Non-pigmented ciliary epithelial cell (primary cell): ENCODE measurements around the gene POFUT2.

Experiments
- DNase-seq: peaks from one replicate; pipeline ENCODE4 v3.0.0-alpha.2; 2010; ENCODE audit warnings: low read depth

Gene POFUT2

DNA sequence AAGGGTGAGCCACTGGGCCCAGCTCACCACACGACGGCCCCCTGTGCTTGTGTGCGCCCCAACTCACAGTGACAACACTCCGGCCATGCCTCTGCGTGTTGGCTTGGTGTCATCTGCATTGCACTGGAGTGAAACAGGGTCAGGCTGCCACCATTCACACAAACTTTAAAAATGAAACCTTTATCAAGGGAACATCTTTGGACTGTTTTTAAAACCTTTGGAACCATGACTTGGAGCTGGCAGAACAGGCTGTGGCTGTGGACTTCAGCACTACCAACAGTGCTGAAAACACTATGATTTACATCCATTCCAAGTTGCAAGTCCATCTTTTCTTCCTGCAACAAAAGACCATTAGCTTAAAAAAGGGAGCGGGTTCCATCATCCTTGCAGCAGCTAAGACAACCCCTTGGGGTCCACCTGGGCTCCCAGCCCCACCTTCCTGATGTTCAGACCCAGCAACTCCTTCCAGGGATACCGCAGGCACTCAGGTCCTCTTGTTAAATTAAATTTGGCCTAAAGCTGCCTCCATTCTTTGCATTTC, 25.6 kb downstream of the POFUT2 start:
- no peak for DNase-seq

DNA sequence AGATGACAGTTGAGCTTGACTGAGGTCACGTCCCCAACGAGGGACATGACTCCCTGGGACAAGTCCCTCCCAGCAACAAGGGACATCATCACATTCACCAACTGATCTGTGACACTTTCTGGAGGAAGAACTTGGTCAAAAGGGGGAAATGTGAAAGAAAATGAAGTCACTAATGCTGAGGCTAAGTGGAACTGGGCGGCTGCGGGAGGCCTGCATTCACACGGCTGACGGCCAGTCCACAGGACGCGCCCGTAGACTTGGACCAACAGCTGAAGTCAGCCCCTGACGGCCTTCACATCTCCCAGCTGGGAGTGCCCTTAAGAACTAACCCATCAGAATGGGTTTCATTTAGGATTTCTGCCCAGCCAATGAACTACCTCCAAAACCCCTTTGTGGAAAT, 26.6 kb downstream of the POFUT2 start:
- no peak for DNase-seq

DNA sequence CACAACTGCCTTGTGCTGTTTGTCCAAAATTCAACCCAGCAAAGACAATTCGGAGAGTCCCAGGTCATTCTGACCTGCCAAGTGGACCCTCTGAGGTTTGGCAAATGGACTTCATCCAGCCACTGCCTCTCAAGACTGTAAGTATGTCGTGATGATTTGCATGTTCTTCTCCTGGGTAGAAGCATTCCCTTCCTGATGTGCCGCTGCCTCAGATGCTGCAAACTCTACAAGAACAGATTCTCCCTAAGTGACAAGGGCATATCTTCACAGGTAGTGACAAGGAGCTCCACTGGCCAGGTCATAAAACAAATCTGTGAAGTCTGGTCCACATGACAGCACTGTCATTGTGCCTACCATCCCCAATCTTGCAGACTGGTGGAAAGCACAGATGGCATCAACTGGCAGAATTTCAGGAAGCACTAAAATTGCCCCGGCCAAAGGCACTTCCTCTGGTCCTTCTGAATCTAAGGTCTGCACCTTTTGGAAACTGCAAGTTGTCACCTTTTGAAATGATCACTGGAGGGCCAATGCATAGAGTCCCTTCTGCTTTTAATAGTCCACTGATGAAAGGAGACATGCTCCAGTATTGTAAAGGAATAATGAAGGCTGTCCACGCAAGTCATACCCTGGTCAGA, 27.4 kb downstream of the POFUT2 start:
- no peak for DNase-seq

DNA sequence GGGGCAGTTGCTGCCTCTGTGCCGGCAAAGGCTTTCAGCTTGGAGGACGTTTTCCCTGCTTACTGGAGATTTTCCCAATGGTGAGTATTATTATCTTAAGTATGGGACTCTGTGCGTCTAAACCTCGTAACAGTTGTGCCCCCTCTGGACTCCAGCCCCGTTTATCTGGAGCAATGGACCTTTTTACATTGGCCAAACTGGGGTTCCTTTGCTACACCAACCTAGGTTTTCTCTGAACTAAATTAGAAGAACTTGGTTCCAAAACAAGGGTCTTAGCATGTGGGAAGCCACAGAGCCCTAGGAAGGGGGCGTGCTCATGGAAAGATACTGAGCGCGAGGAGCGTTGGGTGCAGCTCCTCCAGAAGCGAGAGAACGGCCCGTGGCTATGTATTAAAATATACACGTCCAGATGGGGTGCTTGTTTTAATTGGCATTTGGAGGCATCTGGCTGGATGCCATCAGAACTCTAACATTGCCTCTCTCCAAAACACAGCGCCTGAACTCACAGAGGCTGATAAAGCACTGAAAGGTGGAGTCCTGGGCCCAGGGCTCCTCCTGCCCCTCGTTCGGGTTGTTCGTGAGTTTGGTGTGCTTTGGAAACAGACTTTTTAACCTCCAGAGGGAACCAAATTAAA, 28.4 kb downstream of the POFUT2 start:
- no peak for DNase-seq

DNA sequence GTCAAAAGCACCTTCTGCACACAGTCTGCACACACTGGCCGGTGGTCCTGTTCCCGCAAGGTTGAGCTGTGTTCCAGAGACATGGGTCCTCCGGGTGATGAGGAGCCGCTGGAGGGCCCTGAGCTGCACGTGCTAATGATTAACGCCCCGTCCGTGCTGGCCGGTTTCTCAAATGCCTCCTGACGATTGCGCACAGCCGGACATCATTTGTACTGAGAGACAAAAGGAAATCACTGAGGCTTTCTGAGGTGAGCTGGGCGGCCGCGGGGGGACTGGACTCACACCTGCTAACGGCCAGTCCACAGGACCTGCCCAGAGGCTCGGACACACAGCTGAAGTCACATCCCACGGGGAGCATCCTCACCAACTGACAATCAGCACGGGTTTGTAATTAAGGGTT, 29.2 kb downstream of the POFUT2 start:
- no peak for DNase-seq

DNA sequence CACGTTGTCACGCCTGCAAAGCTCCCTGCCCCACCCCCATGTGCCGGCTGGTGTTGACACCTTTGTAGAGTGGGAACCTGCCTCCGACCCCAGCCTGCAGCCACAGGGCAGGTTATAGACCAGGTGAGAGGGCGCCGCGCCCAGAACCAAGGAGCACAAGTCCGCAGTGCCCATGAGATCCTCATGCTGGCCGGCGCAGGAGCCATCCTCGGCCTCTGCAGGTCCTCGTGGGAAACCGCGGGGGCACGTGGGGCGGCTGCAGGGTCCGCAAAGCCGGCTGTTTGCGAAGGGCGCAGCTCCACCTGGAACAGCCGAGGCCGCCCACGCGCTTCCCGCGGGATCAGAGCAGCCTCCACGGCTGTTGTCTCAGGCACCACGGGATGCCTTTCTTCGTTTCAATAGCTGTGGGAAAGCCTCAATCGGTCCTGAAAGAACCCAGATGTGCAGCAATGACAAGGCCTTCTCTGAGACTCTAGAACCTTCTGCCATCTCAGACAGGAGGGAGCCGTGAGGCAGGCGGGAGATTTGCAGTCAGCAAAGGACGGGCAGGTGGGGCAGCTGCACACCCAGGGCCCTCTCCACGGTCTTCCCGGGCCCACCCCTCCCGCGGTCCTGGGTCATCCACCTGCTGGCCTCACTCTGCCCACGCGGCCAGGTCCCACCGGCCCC, 29.9 kb downstream of the POFUT2 start:
- no peak for DNase-seq

DNA sequence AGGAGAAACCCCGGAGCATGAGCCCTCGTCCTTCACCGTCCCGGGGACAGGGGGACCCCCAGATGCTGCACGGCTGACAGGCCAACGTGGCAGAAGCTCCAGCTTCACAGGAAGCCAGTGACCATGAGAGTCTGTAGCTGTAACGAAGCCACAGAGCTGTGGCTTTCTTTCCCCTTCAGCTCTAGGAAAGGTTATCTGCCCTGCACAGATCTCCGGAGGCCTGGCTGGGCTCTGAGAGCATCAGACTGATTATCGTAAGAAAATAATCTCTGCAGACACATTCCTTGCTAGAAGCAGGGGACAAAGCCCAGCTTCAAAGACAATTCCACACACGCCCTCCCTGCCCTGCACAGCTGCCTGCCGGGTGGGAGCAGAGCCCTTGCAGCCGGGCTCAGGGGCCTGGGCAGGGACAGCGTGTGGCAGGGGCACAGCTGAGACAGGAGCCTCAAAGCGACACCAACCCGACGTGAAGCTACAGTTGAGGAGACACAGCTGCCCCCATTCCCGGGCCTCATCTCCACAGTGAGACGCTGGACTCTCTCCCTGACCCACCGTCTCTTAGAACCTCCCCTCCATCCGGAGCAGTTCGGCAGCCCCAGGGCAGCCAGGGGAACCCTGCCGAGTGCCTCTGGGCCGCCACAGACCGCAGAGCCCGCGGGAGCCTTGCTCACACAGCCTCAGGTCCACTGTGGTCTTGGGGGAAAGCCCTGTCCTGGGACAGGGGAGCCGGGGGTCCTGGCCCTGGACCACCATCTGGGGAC, 30.6 kb downstream of the POFUT2 start:
- no peak for DNase-seq

DNA sequence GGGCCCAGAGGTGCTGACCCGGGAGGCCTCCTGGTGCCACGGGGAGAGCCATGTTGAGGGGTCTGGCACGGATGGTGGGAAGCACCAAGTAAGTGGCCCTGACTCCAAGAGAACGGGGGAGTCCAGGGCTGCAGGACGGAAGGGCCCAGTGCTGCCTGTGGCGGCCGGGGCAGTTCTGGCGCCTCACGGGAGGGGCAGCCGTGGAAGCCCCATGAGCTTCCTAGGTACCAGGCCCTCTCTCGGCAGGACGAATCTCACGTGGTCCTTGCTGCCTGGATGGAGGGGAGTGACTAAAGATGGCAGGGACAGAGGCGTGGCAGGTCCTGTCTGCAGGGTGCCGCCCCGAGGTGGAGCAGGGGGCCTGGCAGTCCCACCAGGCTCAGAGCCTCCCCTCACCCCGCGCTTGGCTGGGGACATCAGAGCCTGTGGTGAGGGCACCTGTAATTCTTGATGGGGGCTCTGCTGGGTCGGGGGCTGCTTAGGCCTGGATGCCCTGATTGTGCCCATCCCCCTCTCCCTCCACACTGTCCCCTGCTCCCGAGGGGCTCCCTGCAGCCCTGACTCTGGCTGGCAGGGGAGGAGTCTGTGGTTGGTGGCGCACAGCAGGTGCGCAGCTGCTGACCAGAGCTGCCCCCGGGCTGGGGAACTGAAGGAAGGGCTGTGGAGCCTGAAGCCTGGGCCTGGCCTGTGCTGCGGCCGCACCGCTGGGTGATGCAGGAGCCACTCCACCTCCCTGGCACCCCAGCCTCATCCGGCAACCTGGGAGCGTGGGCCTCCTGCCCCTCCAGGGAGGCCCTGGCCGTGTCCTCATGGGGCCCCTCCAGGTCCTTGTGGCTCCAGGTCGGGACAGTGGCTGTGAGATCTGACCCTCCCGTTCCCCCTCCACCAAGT, 31.4 kb downstream of the POFUT2 start:
- no peak for DNase-seq

DNA sequence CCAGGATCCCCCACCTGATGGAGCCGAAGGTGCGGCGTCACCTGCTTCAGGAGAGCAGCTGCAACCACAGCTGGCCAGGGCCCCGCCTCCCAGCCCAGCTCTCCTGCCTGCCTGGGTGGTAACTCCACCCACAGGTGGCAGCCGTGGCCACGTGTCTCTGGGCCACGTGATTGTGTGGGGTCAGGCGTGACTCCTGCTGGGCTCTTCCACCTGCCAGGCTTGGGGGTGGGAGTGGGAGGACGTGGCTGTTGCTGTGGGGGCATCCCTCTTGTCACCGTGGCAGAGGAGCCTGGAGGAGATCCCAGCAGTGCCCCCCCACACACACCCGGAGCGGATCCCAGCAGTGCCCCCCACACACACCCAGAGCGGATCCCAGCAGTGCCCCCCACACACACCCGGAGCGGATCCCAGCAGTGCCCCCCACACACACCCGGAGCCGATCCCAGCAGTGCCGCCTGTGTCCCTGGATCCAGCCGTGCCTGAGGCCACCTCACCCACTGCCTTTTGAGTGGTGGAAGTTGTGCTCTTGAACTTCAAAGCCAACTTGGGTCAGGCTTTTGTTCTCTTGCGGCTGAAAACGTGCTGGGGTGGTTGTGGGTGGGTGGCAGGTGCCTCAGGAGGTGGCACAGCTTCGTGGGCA, 32.2 kb downstream of the POFUT2 start:
- DNase-seq, result no peak

DNA sequence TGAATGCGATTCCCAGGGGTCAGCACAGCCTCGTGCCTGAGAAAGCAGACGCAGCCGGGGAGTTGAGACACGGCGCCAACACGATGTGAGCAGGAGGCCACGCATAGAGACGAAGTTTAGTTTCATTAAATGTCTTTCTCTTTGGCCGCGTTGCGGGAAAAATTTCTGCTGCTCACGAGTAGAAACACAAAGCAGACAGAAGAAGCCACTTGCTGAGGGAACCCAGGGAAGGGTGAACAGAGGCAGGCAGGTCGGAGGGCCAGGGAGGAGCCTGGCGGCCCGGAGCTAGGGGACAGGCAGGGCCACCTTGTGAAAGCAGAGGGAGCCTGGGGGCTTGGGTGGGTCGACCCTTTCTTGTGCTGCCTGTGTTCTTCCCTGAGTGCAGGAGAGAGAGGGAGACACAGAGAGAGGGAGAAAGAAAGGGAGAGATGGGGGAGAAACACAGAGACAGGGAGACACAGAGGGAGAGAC, 33.2 kb downstream of the POFUT2 start:
- no peak for DNase-seq

DNA sequence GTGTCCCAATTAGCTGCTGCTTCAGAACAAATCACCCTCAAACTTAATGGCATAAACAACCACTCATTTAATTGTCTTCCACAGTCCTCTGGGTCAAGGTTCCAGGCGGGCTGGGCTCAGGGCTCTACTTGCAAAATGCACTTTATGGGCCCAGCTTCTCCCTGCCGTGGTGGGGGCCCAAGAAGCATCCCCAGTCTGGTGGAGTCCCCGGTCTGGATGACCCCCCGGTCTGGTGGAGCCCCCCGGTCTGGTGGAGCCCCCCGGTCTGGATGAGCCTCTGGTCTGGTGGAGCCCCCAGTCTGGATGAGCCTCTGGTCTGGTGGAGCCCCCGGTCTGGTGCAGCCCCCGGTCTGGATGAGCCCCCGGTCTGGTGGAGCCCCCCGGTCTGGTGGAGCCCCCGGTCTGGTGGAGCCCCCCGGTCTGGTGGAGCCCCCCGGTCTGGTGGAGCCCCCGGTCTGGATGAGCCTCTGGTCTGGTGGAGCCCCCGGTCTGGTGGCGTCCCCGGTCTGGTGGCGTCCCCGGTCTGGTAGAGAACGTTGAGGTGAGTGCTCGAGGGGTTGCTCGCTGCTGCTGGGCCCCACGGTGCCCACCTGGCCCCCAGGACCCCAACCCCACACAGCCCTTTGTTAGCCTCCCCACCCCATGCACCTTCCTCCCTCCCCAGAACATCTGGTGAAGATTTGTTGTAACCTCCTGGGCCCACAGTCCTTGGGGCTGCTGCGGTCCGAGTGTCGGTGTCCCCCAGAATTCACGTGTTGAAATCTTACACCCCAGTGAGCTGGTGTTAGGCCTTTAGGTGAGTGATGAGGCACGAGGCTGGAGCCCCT, 33.8 kb downstream of the POFUT2 start:
- DNase-seq, result no peak

DNA sequence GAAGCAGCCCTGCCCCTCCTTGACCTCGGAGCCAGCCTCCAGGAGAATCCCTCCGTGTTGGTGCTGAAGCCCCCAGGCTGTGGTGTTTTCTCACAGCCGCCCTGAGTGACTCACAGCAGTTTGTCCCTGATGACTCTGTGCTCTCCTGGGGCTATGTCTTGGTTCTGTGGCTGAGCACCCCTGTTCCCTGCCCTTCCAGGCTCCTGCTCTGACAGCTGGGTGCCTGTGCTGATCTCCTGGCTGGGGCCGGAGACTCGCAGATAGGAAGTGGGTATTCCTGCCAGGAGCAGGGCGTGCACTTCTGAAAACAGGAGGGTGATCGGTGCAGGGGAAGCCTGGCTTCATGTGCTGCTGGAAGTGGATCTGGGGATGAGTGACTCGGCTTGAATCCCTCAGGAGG, 34.5 kb downstream of the POFUT2 start:
- no peak for DNase-seq

DNA sequence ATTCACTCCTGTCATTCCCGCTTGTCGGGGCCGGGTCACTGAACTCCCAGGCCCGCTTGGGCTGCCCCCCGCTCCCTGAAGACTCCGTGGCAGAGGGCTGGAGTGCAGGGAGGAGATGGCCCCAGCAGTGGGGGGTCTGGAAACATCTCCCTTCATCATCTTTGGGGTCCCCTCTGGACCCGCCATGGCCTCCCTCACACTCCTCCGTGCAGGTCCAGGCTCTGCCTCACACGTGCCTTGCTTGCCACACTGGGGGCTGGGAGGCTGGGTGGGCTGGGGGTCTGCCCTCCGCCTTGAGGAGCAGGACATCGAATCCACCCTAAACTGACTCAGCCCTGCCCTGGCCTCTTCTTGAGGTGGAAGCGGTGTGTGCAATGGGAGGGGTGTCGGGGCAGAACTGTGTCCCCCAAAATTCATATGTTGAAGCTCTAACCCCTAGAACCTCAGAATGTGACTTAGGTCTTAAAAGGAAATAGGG, 35.2 kb downstream of the POFUT2 start:
- DNase-seq, result no peak

DNA sequence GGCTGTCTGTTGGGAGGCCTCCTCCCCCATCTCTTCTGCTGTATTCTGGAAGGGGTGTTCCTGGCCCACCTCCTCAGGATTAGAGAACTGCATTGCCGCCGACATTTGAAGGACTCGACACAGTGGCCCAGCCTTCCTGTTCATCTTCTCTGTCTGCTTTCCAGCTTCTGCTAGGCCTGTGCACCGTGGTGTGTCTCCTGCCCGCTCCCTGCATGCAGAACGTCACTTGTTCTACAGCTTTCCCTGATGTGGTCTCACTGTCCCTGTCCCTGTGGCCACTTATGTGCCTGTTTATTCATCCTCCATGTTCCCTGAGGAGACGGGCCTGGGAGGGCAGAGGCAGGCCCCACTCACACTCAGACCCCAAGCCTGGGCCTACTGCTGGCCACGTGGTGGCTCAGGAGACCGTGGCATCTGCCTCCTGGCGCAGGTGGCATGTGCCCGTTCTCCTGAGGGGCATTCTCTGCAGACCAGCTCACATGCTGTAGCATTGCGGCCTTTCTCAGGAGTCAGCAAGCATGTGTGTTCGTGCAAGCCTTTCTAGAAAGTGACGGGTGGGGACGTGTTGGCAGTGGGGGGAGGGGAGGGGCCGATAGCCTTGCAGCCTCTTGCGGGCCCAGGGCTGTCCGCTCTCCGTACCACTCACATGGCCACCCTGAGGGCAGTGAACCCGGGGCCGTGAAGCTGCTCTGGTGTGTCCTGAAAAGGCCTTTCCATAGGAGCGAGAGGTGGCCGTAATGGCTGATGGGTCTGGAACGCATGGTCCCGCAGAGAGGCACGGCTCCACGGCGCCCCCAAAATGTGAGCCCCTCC, 35.9 kb downstream of the POFUT2 start:
- DNase-seq, result no peak

DNA sequence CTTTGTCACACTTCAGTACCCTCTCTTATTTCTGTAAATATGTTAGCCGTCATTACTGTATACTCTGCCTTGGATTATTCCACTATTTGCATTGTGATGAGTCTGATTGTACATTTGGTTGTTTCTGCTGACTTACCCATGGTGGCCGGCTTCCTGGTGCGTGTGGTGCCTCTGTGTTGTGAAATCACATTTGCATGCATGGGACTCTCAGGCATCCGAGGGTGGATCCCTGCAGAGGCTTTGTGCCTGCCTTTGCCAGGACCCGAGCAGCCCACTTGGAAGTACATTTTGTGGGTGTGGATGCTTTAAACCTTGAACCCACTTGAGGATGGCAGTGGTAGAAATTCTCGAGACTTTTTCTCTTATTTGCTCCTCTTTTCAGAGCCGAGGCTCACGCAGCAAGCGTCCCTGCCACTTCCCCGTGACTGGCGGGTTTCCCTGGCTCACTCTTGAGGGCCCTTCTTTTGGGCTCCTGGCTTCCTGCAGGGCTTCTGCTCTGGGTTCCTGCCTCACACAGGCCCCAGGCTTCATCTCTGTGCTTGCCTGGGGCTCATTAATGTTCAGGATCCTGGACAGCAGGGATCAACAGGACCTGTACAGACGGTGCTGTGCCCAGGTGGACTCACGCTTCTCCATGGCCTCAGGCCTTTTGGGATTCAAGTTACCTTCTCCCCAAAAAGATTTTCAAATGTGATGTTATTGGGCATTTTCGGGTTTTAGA, 36.6 kb downstream of the POFUT2 start:
- DNase-seq, result no peak

DNA sequence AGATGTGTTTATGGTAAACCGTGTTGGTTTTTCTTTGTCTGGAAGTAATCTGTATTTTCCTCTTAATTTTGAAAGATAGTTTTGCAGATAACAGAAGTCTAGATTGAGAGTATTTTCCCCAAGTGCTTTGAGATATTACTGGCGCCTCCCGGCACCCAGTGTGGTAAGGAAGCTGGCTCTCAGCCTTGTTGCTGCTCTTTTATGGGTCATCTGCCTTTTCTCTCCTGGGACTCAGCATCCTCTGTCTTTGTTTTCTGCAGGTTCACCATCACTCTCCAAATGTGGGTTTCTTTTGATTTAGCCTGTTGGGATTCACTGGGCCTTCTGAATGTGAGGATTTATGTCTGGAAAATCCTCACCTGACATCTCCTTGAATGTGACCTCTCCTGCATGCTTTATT, 37.4 kb downstream of the POFUT2 start:
- no peak for DNase-seq

DNA sequence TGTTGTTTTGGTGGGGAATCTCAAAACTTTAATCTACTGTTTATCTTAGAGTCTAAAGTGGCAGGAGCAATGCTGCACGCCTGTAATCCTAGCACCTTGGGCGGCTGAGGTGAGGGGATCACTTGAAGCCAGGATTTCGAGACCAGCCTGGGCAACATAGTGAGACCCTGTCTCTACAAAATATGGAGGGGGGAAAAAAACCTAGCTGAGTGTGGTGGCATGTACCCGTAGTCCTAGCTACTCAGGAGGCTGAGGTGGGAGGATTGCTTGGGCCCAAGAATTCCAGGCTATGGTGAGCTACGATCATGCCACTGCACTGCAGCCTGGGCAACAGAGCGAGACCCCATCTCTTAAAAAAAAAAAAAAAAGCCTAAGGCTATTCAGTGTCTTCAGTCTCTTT, 38.1 kb downstream of the POFUT2 start:
- DNase-seq, result no peak

DNA sequence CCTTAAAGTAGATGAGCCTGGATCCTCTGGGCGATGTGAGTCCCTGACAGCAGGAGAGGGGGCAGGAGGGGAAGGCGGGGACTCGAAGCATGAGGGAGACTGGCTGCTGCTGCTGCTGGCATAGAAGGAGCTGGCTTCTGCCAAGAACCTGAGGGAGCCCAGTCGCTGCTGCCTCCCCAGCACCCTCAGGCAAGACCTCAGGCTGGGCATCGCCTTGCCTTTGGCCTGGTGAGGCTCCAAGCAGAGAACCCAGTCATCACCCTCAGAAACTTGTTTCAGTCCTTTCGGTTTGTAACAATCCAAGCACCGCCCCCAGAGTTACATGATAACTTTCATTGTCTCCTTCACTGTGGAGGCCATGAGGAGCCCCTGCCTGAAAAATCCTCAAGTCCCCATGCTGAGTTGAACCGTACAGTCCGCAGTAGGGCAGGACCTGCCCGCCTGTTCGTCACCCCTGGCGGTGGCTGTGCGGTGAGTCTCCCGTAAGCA, 38.8 kb downstream of the POFUT2 start:
- no peak for DNase-seq
